SK-N-SH treated with all-trans-retinoic acid at 6 μM for 48 hours (cell line): ENCODE data around the gene AHCTF1.

Experiments
- ATAC-seq: fragments of 200-7000 bp; cut with Tn5 transposase; 3 replicates; pipeline ENCODE4 v1.9.1; 2020; ENCODE audit warnings: mild to moderate bottlenecking, moderate library complexity
- ARNTL ChIP-seq: fragments of 450-650 bp; formaldehyde crosslinking; IDR thresholded peaks from 2 replicates; pipeline ENCODE4 v1.5.0; 2020; ENCODE audit warnings: low read depth, mild to moderate bottlenecking, moderate library complexity, borderline replicate concordance
- BACH2 ChIP-seq: fragments of 250-450 bp; sonication (Bioruptor Pico); IDR thresholded peaks from 2 replicates; pipeline ENCODE4 v1.9.0; 2021; ENCODE audit warnings: mild to moderate bottlenecking, borderline replicate concordance
- CREB5 ChIP-seq: fragments of 250-450 bp; sonication (Bioruptor Pico); IDR thresholded peaks from 2 replicates; pipeline ENCODE4 v1.5.1; 2020; ENCODE audit warnings: low read depth, mild to moderate bottlenecking, moderate library complexity
- CSDC2 ChIP-seq: fragments of 250-450 bp; sonication (Bioruptor Pico); IDR thresholded peaks from 2 replicates; pipeline ENCODE4 v1.5.0; 2020; ENCODE audit warnings: mild to moderate bottlenecking, moderate library complexity
- CSRNP3 ChIP-seq: fragments of 250-450 bp; sonication (Bioruptor Pico); IDR thresholded peaks from 2 replicates; pipeline ENCODE4 v1.5.1; 2021; ENCODE audit warnings: mild to moderate bottlenecking, moderate library complexity
- ESRRG ChIP-seq: fragments of 250-450 bp; sonication (Bioruptor Pico); IDR thresholded peaks from 2 replicates; pipeline ENCODE4 v1.6.1; 2021; ENCODE audit warnings: mild to moderate bottlenecking
- GLIS3 ChIP-seq: fragments of 250-450 bp; sonication (Bioruptor Pico); IDR thresholded peaks from 2 replicates; pipeline ENCODE4 v1.5.0; 2020; ENCODE audit warnings: mild to moderate bottlenecking, moderate library complexity
- ISL1 ChIP-seq: fragments of 250-450 bp; sonication (Bioruptor Pico); IDR thresholded peaks from 2 replicates; pipeline ENCODE4 v2.1.2; 2022; ENCODE audit warnings: mild to moderate bottlenecking, moderate library complexity
- OSR1 ChIP-seq: fragments of 250-450 bp; sonication (Bioruptor Pico); IDR thresholded peaks from 2 replicates; pipeline ENCODE4 v1.8.0; 2022; ENCODE audit warnings: moderate library complexity, mild to moderate bottlenecking, inconsistent platforms
- PATZ1 ChIP-seq: fragments of 250-450 bp; sonication (Bioruptor Pico); IDR thresholded peaks from 2 replicates; pipeline ENCODE4 v1.8.0; 2020; ENCODE audit warnings: mild to moderate bottlenecking, moderate library complexity, borderline replicate concordance
- POU6F1 ChIP-seq: fragments of 250-450 bp; sonication (Bioruptor Pico); IDR thresholded peaks from 2 replicates; pipeline ENCODE4 v1.8.0; 2021; ENCODE audit warnings: low read depth, mild to moderate bottlenecking, moderate library complexity, borderline replicate concordance
- PPARA ChIP-seq: fragments of 250-450 bp; sonication (Bioruptor Pico); IDR thresholded peaks from 2 replicates; pipeline ENCODE4 v1.5.0; 2020; ENCODE audit warnings: mild to moderate bottlenecking, borderline replicate concordance
- RARB ChIP-seq: fragments of 250-450 bp; sonication (Bioruptor Pico); IDR thresholded peaks from 2 replicates; pipeline ENCODE4 v1.8.0; 2021; ENCODE audit warnings: mild to moderate bottlenecking, moderate library complexity
- SNAI2 ChIP-seq: fragments of 250-450 bp; sonication (Bioruptor Pico); IDR thresholded peaks from 2 replicates; pipeline ENCODE4 v1.5.0; 2020; ENCODE audit warnings: mild to moderate bottlenecking, moderate library complexity
- TCF4 ChIP-seq: fragments of 250-450 bp; sonication (Bioruptor Pico); IDR thresholded peaks from 2 replicates; pipeline ENCODE4 v1.8.0; 2021; ENCODE audit warnings: mild to moderate bottlenecking, moderate library complexity, borderline replicate concordance
- TOX ChIP-seq: fragments of 250-450 bp; sonication (Bioruptor Pico); IDR thresholded peaks from 2 replicates; pipeline ENCODE4 v1.8.0; 2021; ENCODE audit warnings: mild to moderate bottlenecking, moderate library complexity, borderline replicate concordance
- ZC3H10 ChIP-seq: fragments of 250-450 bp; sonication (Bioruptor Pico); IDR thresholded peaks from 2 replicates; pipeline ENCODE4 v1.5.1; 2021; ENCODE audit warnings: mild to moderate bottlenecking, moderate library complexity
- ZFP3 ChIP-seq: fragments of 250-450 bp; sonication (Bioruptor Pico); IDR thresholded peaks from 2 replicates; pipeline ENCODE4 v1.5.0; 2020; ENCODE audit warnings: mild to moderate bottlenecking, moderate library complexity
- ZFP30 ChIP-seq: fragments of 450-650 bp; formaldehyde crosslinking; IDR thresholded peaks from 2 replicates; pipeline ENCODE4 v1.5.0; 2022; ENCODE audit warnings: mild to moderate bottlenecking, moderate library complexity
- ZNF565 ChIP-seq: fragments of 450-650 bp; formaldehyde crosslinking; conservative IDR thresholded peaks from 2 replicates; pipeline ENCODE4 v1.5.0; 2020; ENCODE audit warnings: low read depth, mild to moderate bottlenecking, moderate library complexity
- ZNF70 ChIP-seq: fragments of 450-650 bp; formaldehyde crosslinking; IDR thresholded peaks from 2 replicates; pipeline ENCODE4 v1.5.0; 2020; ENCODE audit warnings: mild to moderate bottlenecking, moderate library complexity
- ZNF8 ChIP-seq: fragments of 450-650 bp; formaldehyde crosslinking; IDR thresholded peaks from 2 replicates; pipeline ENCODE4 v1.5.0; 2020; ENCODE audit warnings: mild to moderate bottlenecking, moderate library complexity

AHCTF1 gene

GRCh38 chr1:246792603-246793002, 139.1 kb downstream of the AHCTF1 start:
- no peak for ATAC-seq
- TF ChIP-seq TOX (no peak), ZFP3 (no peak), CSDC2 (no peak), CSRNP3 (no peak), ARNTL (CRISPR knock-in tag) (no peak), CREB5 (CRISPR knock-in tag) (no peak), GLIS3 (CRISPR knock-in tag) (no peak), PPARA (CRISPR knock-in tag) (no peak), ZNF565 (CRISPR knock-in tag) (no peak), OSR1 (CRISPR knock-in tag) (no peak), RARB (CRISPR knock-in tag) (no peak), PATZ1 (CRISPR knock-in tag) (no peak), TCF4 (no peak), ZC3H10 (CRISPR knock-in tag) (no peak), ZFP30 (CRISPR knock-in tag) (no peak), ESRRG (CRISPR knock-in tag) (no peak), ZNF8 (no peak), SNAI2 (CRISPR knock-in tag) (no peak)

- ATAC-seq: no peak
- TF ChIP-seq ISL1 (CRISPR knock-in tag) (no peak), CREB5 (CRISPR knock-in tag) (no peak), BACH2 (CRISPR knock-in tag) (no peak), TOX (no peak), PPARA (CRISPR knock-in tag) (no peak), ZFP3 (no peak), ZNF8 (no peak), RARB (CRISPR knock-in tag) (no peak), SNAI2 (CRISPR knock-in tag) (no peak), POU6F1 (no peak), ARNTL (CRISPR knock-in tag) (no peak), GLIS3 (CRISPR knock-in tag) (no peak), ZNF70 (no peak), PATZ1 (CRISPR knock-in tag) (no peak)
These were observed 140.3 kb downstream of the AHCTF1 start for GRCh38 chr1:246791303-246791918.
